Lower lobe of right lung (tissue), 2 donors: ENCODE data around the gene RIPPLY2. TPM values are rescaled to one million over a fixed set of nuclear protein-coding genes. Genes with fewer than 3 reads are reported as not detected.

Source experiments
- ATAC-seq, 2 donors: fragments of 200-7000 bp; cut with Tn5 transposase; one replicate each; pipeline ENCODE4 v1.9.1; 2020 to 2022; ENCODE audit warnings: mild to moderate bottlenecking in 2 of 2, moderate library complexity in 2 of 2
- DNase-seq: peaks from one replicate; pipeline ENCODE4 v3.0.0-alpha.2; 2020
- H3K27ac ChIP-seq: fragments of 200-600 bp; one replicate; pipeline ENCODE4 v1.8.0; 2022
- H3K27me3 ChIP-seq: fragments of 200-600 bp; one replicate; pipeline ENCODE4 v1.8.0; 2022; ENCODE audit warnings: low read depth
- H3K36me3 ChIP-seq: fragments of 200-600 bp; one replicate; pipeline ENCODE4 v1.8.0; 2022; ENCODE audit warnings: mild to moderate bottlenecking
- H3K4me1 ChIP-seq: fragments of 200-600 bp; one replicate; pipeline ENCODE4 v1.8.0; 2022
- H3K4me3 ChIP-seq: fragments of 200-600 bp; one replicate; pipeline ENCODE4 v1.8.0; 2022; ENCODE audit warnings: mild to moderate bottlenecking
- H3K9me3 ChIP-seq: fragments of 200-600 bp; one replicate; pipeline ENCODE4 v1.8.0; 2022
- CTCF ChIP-seq: fragments of 200-600 bp; IDR thresholded peaks from one replicate; pipeline ENCODE4 v1.8.0; 2022; ENCODE audit warnings: antibody characterized with exemption, mild to moderate bottlenecking
- intact Hi-C: fragments of 100-400 bp; cut with DNase I; formaldehyde crosslinking; loops from one replicate; pipeline ENCODE4 v1.11.0; 2022
- total RNA-seq: library from RNA; stranded (reverse); fragmentation: NEBNext Ultra II Directional; extraction: Animal tissue kit (Norgen Biotek cat#: 25700); gene quantifications from one replicate; pipeline ENCODE4 v1.2.1, GENCODE V29; 2021
- donor health status: DM: no; HTN: yes; CAD: no; lungs with severe emphysema.

The RIPPLY2 gene
- total RNA-seq, 1 donor from 2014 or later: not detected

GRCh38 chr6:83870649-83871048 lies 17.5 kb downstream of the RIPPLY2 start:
- H3K36me3 ChIP-seq: peaks cover 11% of the 10 kb centered on the region
- DNase-seq (no peak), ATAC-seq (no peak)
- no peaks in the 10 kb centered on the region for H3K9me3 ChIP-seq
- H3K4me1 ChIP-seq: no peaks in the 10 kb centered on the region
- H3K4me3 ChIP-seq: no peak overlapping the region
- H3K27me3 ChIP-seq: no peaks in the 10 kb centered on the region
- TF ChIP-seq CTCF: no peak
- H3K27ac ChIP-seq: no peak overlapping the region
- intact Hi-C loops: no loop called here

GRCh38 chr6:83872386-83873118 lies 19.4 kb downstream of the RIPPLY2 start:
- Histone ChIP-seq H3K27me3 (no peaks in the 10 kb centered on the region), H3K27ac (no peak overlapping the region), H3K36me3 (no peaks in the 10 kb centered on the region), H3K9me3 (no peaks in the 10 kb centered on the region), H3K4me1 (no peaks in the 10 kb centered on the region), H3K4me3 (no peak overlapping the region)
- no peak for TF ChIP-seq CTCF
- intact Hi-C loops: no loop called here
- DNase-seq: no peak
- ATAC-seq: no peak

- Histone ChIP-seq H3K4me1 (no peaks in the 10 kb centered on the region), H3K27me3 (no peaks in the 10 kb centered on the region), H3K9me3 (no peaks in the 10 kb centered on the region), H3K36me3 (no peaks in the 10 kb centered on the region), H3K27ac (no peak overlapping the region), H3K4me3 (no peak overlapping the region)
- no peak for ATAC-seq
- TF ChIP-seq CTCF: no peak
- intact Hi-C loops: no loop called here
- no peak for DNase-seq
These were observed 20.7 kb downstream of the RIPPLY2 start for GRCh38 chr6:83873869-83874268.

- TF ChIP-seq CTCF: no peak
- no peak overlapping the region for H3K4me3 ChIP-seq
- H3K4me1 ChIP-seq: no peaks in the 10 kb centered on the region
- H3K27me3 ChIP-seq: no peaks in the 10 kb centered on the region
- H3K9me3 ChIP-seq: no peaks in the 10 kb centered on the region
- DNase-seq (no peak), ATAC-seq (no peak)
- H3K27ac ChIP-seq: no peak overlapping the region
- intact Hi-C loops: no loop called here
- no peaks in the 10 kb centered on the region for H3K36me3 ChIP-seq
These were observed 22.7 kb downstream of the RIPPLY2 start for GRCh38 chr6:83875843-83876242.

GRCh38 chr6:83878902-83879644 lies 25.9 kb downstream of the RIPPLY2 start:
- Histone ChIP-seq H3K27me3 (no peaks in the 10 kb centered on the region), H3K4me1 (no peaks in the 10 kb centered on the region), H3K4me3 (no peak overlapping the region), H3K27ac (no peak overlapping the region), H3K9me3 (no peaks in the 10 kb centered on the region), H3K36me3 (no peaks in the 10 kb centered on the region)
- no peak for TF ChIP-seq CTCF
- intact Hi-C loops: no loop called here
- ATAC-seq (no peak), DNase-seq (no peak)
